Left renal cortex interstitium (tissue), 4 donors: ENCODE results near the gene CPNE5. TPM values are rescaled to one million over a fixed set of nuclear protein-coding genes. Genes with fewer than 3 reads are reported as not detected.
"Not testable (repeated sequence)": the region's sequence is repeated elsewhere in the genome, so short reads cannot be mapped to it uniquely, and the experiment has no call there.

Experiments
- DNase-seq, 4 donors: peaks; one replicate each; pipeline ENCODE4 v3.0.0-alpha.2; 2013; ENCODE audit warnings: low read depth in 4 of 4, low spot score in 2 of 4, missing footprints in 1 of 4
- polyA plus RNA-seq, 4 donors: library from polyadenylated mRNA; unstranded; fragments of 120-200 nt; gene quantifications; one replicate each; pipeline ENCODE4 v1.2.1, GENCODE V29; 2013; ENCODE audit not compliant: insufficient read length in 4 of 4

Gene CPNE5
- polyA plus RNA-seq, 4 donors, result 12.2 to 16.6 (median 13.8) TPM

- no peak for DNase-seq
Measured at GRCh38 chr6:36817847-36818246, 21.4 kb downstream of the CPNE5 start.

DNA sequence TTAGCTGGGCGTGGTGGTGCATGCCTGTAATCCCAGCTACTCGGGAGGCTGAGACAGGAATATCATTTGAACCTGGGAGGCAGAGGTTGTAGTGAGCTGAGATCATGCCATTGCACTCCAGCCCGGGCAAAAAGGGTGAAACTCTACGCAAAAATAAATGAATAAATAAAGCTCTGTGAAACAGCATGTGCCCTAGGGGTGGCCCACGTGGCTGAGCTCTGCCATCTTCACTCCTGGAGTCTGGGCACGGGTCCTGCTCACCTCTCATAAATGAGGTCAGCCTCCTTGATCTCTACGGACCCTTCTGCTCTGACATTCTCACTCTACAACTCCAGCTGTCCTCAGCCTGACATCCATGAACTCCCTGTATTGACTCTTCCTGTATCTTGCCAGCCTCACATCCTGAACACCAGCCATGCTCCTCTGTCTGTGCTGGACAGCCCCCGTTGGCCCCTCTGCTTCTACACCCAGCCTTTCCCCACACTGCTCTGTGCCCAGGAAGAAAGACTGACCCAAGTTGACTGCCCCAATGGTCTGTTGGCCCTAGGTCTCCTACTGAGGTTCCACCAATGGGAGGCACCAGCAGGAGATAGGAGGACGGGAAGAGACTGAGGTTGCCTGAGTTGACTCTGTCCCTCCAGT lies 21.9 kb downstream of the CPNE5 start:
- no peak for DNase-seq

DNA sequence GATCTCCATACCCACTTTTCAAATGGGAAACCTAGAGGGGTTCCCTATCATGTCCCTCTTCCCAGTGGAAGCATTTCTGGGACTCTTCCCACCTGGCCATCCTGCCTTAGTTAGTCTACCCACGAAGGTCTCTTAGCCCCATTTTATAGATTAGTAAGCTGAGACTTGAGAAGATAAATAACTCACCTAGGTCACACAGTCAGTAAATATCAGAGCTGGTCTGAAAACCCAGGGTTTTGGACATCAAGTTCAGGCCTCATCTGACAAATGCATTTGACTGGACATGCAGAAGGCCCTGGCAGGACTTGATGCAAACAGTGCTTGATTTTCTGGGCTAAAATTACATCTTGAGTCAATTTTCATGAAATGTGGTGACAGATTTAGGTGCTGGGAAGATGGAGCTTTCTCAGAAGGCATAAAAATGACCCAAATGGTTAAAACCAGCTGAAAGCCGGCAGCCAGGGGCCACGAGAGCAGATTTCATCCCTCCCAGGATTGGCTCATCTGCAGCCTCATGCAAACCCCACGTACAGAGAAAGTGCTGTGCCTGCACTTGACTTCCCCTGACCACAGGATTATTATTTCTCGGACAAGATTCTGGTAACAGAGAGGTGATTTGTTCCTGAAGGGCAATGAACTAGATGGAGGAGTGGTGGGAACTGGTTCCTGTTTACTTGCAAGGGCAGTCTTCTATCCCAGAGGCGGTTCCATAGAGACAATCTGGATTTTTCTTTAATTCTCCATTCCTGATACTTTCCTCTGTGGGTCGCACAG lies 23.1 kb downstream of the CPNE5 start:
- DNase-seq, result no peak

- no peak for DNase-seq
Measured at GRCh38 chr6:36814249-36814648, 25.0 kb downstream of the CPNE5 start.

DNA sequence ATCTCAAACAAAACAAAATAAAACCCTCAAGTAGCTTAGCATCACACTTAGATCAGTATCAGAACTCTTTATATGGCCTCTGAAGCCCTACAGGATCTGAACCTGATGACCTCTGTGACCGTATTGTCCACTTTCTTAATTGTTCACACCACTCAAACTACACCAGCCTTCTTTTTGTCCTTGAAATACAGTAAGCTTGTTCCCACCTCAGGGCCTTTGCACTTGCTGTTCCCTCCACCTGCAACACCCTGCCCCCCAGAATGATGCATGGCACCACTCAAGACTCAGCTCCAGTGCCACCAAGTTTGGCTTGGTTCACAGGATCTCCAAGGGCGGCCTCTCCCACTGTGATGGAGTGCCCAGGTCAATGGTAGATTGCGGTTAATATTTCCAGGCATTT lies 25.7 kb downstream of the CPNE5 start:
- DNase-seq, result no peak

- not testable (repeated sequence) for DNase-seq
Measured at GRCh38 chr6:36813047-36813446, 26.2 kb downstream of the CPNE5 start.

DNA sequence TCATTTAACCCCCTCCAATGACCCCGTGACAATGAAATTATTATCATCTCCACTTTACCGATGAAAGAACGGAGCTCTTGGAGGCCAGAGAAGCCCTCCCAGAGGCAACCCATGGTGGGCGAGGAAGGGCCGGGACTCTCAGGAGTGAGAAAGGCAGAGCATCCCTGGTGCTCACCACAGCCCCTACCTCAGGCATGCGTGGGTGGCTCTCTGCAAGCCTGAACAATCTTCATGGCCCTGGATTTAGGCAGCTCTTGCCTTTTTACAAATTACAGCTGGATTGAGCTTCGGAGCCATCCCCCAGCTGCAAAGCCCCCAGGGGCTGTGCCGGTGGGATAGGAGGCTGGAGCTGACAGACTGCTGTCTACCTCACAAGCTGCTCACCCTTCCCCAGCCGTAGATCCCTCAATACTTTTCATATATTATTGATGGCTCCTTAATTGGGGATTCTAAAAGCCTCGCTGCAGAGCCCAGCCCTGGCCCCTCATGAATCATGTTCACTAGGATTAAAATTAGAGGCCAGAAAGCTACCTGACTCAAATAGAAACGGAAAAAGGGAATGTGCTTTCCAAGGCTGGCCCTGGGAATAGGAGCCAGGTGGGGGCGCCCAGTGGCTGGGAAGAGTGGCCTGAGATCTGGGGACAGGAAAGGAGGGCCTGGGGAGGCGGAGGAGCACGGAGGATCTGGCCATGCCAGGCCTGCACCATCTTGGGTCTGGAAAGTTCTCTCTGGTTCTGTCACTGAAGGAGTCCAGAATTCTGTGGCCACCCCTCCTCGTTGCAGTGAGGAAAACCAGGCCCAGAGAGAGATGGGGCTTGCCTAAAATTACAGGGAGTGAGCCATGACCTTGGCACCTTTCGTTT lies 29.1 kb downstream of the CPNE5 start:
- DNase-seq, result no peak

DNA sequence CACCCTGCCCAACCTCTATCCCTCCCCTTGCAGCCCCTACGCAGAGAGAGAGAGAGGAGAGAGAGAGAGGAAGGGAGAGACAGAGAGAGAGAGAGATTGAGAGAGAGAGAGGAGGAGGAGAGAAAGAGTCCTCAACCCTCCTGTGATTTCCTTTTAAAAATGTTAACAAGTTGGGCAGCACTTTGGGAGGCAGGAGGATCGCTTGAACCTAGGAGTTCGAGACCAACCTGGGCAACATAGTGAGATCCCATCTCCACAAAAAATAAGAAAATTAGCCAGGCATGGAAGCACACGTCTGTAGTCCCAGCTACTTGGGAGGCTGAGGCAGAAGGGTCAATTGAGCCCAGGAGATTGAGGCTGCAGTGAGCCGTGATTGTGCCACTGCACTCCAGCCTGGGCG lies 30.1 kb downstream of the CPNE5 start:
- DNase-seq, result no peak

GRCh38 chr6:36808634-36809033 lies 30.6 kb downstream of the CPNE5 start:
- no peak for DNase-seq

- no peak for DNase-seq
Measured at GRCh38 chr6:36807750-36808149, 31.5 kb downstream of the CPNE5 start.

DNA sequence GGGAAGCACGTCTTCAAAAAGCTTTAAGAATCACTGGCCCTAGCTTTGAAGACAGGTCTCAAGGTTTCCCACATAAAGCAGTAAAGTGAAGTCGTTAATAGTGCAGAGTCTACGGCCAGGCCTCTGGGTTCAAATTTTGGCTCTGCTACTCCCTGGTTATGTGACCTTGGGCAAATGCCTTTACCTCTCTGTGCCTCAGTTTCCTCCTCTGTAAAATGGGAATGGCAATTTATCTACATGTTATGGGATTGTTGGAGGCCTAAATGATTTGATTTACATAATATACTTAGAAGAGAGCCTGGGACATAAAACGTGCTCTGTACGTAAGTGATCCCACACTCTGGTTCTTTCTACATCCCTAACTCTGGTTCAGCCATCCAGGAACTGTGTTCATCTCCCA lies 32.1 kb downstream of the CPNE5 start:
- no peak for DNase-seq

DNA sequence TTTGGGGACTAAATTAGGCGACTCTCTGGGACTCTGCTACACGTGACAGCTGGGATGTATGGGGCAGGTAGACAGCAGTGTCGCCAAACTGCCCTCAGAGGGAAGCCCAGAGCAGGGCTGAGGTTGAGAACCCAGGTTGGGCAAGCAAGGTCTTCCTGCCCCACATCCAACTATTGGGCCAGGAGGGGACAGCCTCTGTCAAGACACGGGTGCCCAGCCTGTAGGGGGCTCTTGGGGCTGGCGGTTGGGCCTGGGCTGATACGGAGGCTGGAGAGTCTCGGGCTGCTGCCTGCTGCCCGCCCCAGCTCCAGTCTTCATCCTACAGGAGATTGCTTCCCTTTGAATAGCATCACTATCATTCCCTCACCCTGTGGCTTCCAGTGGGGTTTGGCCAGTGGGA lies 33.3 kb downstream of the CPNE5 start:
- no peak for DNase-seq

DNA sequence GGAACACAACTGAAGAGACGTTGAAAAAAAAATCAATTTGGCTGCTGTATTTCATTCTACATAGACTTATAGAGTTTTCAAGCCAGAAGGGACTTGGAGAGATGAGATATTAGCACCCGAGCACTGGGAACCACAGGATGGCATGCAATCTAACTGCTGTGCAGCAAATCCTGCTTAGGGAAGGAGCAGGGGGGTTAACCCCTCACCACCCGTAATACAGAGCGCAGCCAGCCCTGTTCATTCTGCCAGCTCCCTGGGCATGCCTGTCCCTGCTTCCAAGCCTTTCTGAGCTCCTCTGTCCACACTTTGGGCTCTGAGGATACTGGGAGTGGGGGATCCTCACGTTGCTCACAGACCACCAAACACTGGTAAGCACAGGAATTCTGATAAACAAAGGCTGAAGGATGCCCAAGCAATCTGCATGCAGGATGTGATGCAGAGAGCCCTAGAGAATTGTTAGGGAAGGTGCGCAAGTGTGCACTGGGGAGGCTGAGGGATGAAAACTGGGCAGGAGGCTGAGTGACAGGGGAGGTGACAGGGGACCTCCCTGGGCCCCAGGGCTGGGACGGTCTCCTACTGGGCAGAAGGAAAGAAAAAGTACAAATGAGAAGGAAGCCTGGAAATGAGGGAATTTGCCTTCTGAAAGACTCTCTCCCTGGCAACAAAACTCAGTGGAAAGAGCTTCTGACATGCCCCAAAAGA lies 34.0 kb downstream of the CPNE5 start:
- no peak for DNase-seq

DNA sequence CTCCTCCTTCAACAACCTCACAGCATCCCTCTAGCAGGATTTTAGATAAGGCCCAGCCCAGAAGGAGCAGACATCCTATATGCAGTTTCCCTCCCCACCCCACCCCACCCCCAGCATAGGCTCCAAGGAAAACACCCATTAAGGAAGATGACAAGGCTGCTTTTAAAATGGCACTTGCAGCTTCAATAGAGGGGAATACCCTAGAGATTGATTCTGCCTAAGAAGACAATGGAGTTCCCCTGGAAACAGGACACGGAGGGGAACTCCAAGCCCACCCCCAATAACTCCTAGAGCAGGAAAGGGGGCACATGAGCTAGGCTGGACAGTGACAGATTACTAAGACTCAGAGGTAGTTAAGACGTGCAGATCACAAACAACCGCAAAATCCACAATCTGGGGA lies 34.7 kb downstream of the CPNE5 start:
- no peak for DNase-seq

GRCh38 chr6:36803908-36804307 lies 35.3 kb downstream of the CPNE5 start:
- DNase-seq, result no peak

- DNase-seq, result no peak
Measured at GRCh38 chr6:36803482-36803881, 35.8 kb downstream of the CPNE5 start.

GRCh38 chr6:36800223-36801076 lies 38.8 kb downstream of the CPNE5 start:
- no peak for DNase-seq

- DNase-seq, result no peak
Measured at GRCh38 chr6:36798852-36799251, 40.4 kb downstream of the CPNE5 start.

- no peak for DNase-seq
Measured at GRCh38 chr6:36797653-36798052, 41.6 kb downstream of the CPNE5 start.

DNA sequence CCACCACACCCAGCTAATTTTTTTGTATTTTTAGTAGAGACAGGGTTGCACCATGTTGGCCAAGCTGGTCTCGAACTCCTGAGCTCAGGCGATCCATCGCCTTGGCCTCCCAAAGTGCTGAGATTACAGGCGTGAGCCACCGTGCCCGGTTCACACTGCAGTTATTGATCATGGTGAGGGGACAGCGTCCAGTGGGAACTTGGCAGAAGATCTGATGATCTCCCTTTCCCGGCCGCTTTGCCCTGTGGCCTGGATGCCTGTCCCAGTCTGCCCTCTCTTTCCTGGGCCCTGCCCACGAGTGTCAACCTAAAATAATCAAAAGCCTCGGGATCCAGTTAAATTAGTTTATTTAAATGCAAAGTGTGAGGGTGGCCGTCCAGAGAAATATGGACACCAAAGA lies 42.2 kb downstream of the CPNE5 start:
- no peak for DNase-seq
